Panc1 (cell line): ENCODE data around the gene EIPR1. TPM values are rescaled to one million over a fixed set of nuclear protein-coding genes. Genes with fewer than 3 reads are reported as not detected.

Source experiments
- ATAC-seq: fragments of 200-7000 bp; cut with Tn5 transposase; 2 replicates; pipeline ENCODE4 v1.9.1; 2020; ENCODE audit warnings: mild to moderate bottlenecking, moderate library complexity
- BruUV-seq: library from RNA; stranded (reverse); fragments of 400-500 nt; replicated peaks from 2 replicates; lab custom pipeline; 2021; lab: Mats Ljungman, UMichigan
- CTCF ChIA-PET: fragments of 300-600 bp; sonication (Branson Sonifier 250); formaldehyde crosslinking; loops from one replicate; lab custom pipeline; 2022; ENCODE audit warnings: antibody characterized with exemption; lab: Charles Lee
- POLR2A ChIA-PET: fragments of 300-600 bp; sonication (Branson Sonifier 250); formaldehyde crosslinking; loops from one replicate; lab custom pipeline; 2022; ENCODE audit warnings: antibody characterized with exemption; lab: Charles Lee
- DNase-seq: peaks from one replicate; pipeline ENCODE4 v3.0.0-alpha.2; 2010; ENCODE audit warnings: low read depth, low spot score
- H3K27ac ChIP-seq: 2 replicates; pipeline ENCODE4 v1.5.1; 2011; ENCODE audit warnings: mild to moderate bottlenecking, low read length, inconsistent platforms
- H3K27me3 ChIP-seq: fragments of 200-500 bp; sonication (Bioruptor generic); 2 replicates; pipeline ENCODE4 v1.6.0; 2014; ENCODE audit warnings: low read length, inconsistent platforms; ENCODE audit not compliant: control insufficient read depth, insufficient read depth
- H3K36me3 ChIP-seq: fragments of 200-500 bp; sonication (Bioruptor generic); 2 replicates; pipeline ENCODE4 v1.5.1; 2014; ENCODE audit warnings: inconsistent platforms, mild to moderate bottlenecking, low read length, moderate library complexity; ENCODE audit not compliant: control insufficient read depth, insufficient read depth
- H3K4me1 ChIP-seq: 2 replicates; pipeline ENCODE4 v1.5.1; 2011; ENCODE audit warnings: inconsistent platforms, mild to moderate bottlenecking, low read length, moderate library complexity; ENCODE audit not compliant: control insufficient read depth, insufficient read depth
- H3K4me3 ChIP-seq, 2 experiments: 2 replicates each; pipeline ENCODE4 v1.5.1; 2011 to 2012; ENCODE audit warnings: low read depth in 2 of 2, low read length in 2 of 2, mild to moderate bottlenecking in 2 of 2, inconsistent platforms in 1 of 2, moderate library complexity in 1 of 2
- H3K9me3 ChIP-seq: fragments of 200-500 bp; sonication (Bioruptor generic); 2 replicates; pipeline ENCODE4 v1.5.1; 2014; ENCODE audit warnings: low read depth, mild to moderate bottlenecking, inconsistent platforms, low read length, moderate library complexity; ENCODE audit not compliant: control insufficient read depth, insufficient read depth
- CTCF ChIP-seq: fragments of 450-650 bp; IDR thresholded peaks from 2 replicates; pipeline ENCODE4 v1.5.1; 2017; ENCODE audit warnings: mild to moderate bottlenecking
- POLR2AphosphoS5 ChIP-seq: IDR thresholded peaks from 2 replicates; pipeline ENCODE4 v1.6.1; 2012; ENCODE audit warnings: mild to moderate bottlenecking, low read depth, low read length, moderate library complexity
- REST ChIP-seq, 2 experiments: IDR thresholded peaks; 2 replicates each; pipeline ENCODE4 v1.6.1; 2011 to 2012; ENCODE audit warnings: low read depth in 2 of 2, control low read depth in 1 of 2, low read length in 1 of 2, mild to moderate bottlenecking in 1 of 2, moderate library complexity in 1 of 2; ENCODE audit not compliant: insufficient read depth in 1 of 2
- SIN3A ChIP-seq: IDR thresholded peaks from 2 replicates; pipeline ENCODE4 v1.6.1; 2012; ENCODE audit warnings: low read depth, mild to moderate bottlenecking, low read length, moderate library complexity, borderline replicate concordance; ENCODE audit not compliant: insufficient read depth
- TCF7L2 ChIP-seq: IDR thresholded peaks from 2 replicates; pipeline ENCODE4 v1.6.1; 2011; ENCODE audit warnings: mild to moderate bottlenecking, low read depth, low read length, inconsistent platforms
- in situ Hi-C: cut with HindIII; loops from 2 replicates; pipeline ENCODE4 v1.10.0; 2016; ENCODE audit warnings: low sequenced_read_pairs, low pct_unique_long_range_greater_than_20kb
- intact Hi-C: fragments of 100-400 bp; cut with micrococcal nuclease; formaldehyde crosslinking; loops from one replicate; pipeline ENCODE4 v1.10.0; 2022; ENCODE audit not compliant: unreplicated experiment
- total RNA-seq: library from RNA; stranded (reverse); gene quantifications from one replicate; pipeline ENCODE4 v1.2.1, GENCODE V29; 2021; ENCODE audit not compliant: unreplicated experiment

Gene EIPR1
- total RNA-seq, 1 experiment from 2014 or later, result 26.7 TPM

GRCh38 chr2:3172265-3172935, 205.2 kb downstream of the EIPR1 start:
- CTCF ChIA-PET, result no interaction called here
- in situ Hi-C loops, result no loop called here
- no peak for ATAC-seq
- H3K36me3 ChIP-seq, result no peaks in the 10 kb centered on the region
- H3K27ac ChIP-seq, result no peak overlapping the region
- DNase-seq, result no peak
- H3K4me1 ChIP-seq, result no peaks in the 10 kb centered on the region
- TF ChIP-seq POLR2AphosphoS5 (no peak), TCF7L2 (no peak), REST (IDR thresholded peaks at IDR 0.05; ENCODE audit: insufficient read depth in 1 of 2, low read depth in 2 of 2, low read length in 1 of 2) (no peak), SIN3A (no peak), CTCF (no peak)
- H3K27me3 ChIP-seq, result no peaks in the 10 kb centered on the region
- POLR2A ChIA-PET, result no interaction called here
- H3K4me3 ChIP-seq, result no peak overlapping the region
- no peaks in the 10 kb centered on the region for H3K9me3 ChIP-seq
- intact Hi-C loops, result no loop called here
- no TSS peak for BruUV-seq

GRCh38 chr2:3171564-3172264, 205.9 kb downstream of the EIPR1 start:
- ATAC-seq (no peak), DNase-seq (no peak)
- TF ChIP-seq CTCF (no peak), SIN3A (no peak), POLR2AphosphoS5 (no peak), REST (IDR thresholded peaks at IDR 0.05; ENCODE audit: insufficient read depth in 1 of 2, low read depth in 2 of 2, low read length in 1 of 2) (no peak), TCF7L2 (no peak)
- POLR2A ChIA-PET, result no interaction called here
- no peaks in the 10 kb centered on the region for H3K27me3 ChIP-seq
- in situ Hi-C loops (no loop called here), intact Hi-C loops (no loop called here)
- CTCF ChIA-PET, result no interaction called here
- H3K4me1 ChIP-seq, result no peaks in the 10 kb centered on the region
- BruUV-seq, result no TSS peak
- no peak overlapping the region for H3K4me3 ChIP-seq
- no peaks in the 10 kb centered on the region for H3K36me3 ChIP-seq
- no peak overlapping the region for H3K27ac ChIP-seq
- no peaks in the 10 kb centered on the region for H3K9me3 ChIP-seq
